Measurements from ENCODE around the gene MYZAP. TPM values are rescaled to one million over a fixed set of nuclear protein-coding genes. Genes with fewer than 3 reads are reported as not detected.
"Not testable (repeated sequence)": the region's sequence is repeated elsewhere in the genome, so short reads cannot be mapped to it uniquely, and the experiment has no call there.

MYZAP gene
- total and polyA plus RNA-seq, 9 of the 15 experiments (the other 6 are each of a cell fraction or from before 2014, with no cell fraction given), result 0.03 TPM; not detected in 8

- TF ChIP-seq TFAP4 (CRISPR knock-in tag; IDR thresholded peaks at IDR 0.05; ENCODE audit: borderline replicate concordance) (no peak), ZNF232 (CRISPR knock-in tag; IDR thresholded peaks at IDR 0.05) (no peak), THRAP3 (IDR thresholded peaks at IDR 0.05; ENCODE audit: borderline replicate concordance) (no peak)
Measured at GRCh38 chr15:57611938-57612337, 20.2 kb downstream of the MYZAP start (continued).

DNA sequence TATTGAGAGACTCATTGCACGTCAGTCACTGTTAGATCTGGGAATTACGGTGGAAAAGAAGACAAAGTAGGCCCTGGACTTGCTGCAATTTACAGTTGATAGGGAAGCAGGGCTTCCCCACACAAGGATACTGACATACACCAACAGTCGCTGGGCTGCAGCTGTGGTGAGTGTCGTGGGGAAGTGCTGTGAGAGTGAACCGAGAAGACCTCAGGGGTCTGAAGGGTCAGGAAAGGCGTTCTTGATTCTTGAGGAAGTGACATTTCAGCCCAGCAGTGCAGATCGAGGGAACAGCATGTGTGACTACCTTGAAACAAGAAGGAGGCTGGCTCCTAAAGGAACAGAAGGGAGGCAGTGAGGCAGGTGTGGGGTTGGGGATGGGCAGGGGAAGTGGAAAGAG, 22.5 kb downstream of the MYZAP start:
- Histone ChIP-seq H3K4me1 (replicated peaks in 1 of 2; ENCODE audit: control insufficient read depth in 2 of 2, insufficient read depth in 2 of 2, low read length in 2 of 2) (no peaks in the 10 kb centered on the region), H3K79me2 (ENCODE audit: control insufficient read depth, insufficient read depth, low read length) (no peaks in the 10 kb centered on the region), H3K4me2 (ENCODE audit: insufficient read depth, low read length) (no peak overlapping the region), H3K9ac (ENCODE audit: insufficient read depth in 1 of 2, low read depth in 2 of 2, low read length in 2 of 2) (no peak overlapping the region), H3K27me3 (ENCODE audit: control insufficient read depth in 2 of 2, insufficient read depth in 2 of 2, low read length in 2 of 2) (peaks cover 13 to 30% of the 10 kb centered on the region in 2 experiments; a peak in 4 of 5 replicates), H4K20me1 (replicated peaks; ENCODE audit: control insufficient read depth, insufficient read depth, low read length) (no peaks in the 10 kb centered on the region), H3K4me3 (no peak overlapping the region), H3K36me3 (ENCODE audit: control insufficient read depth, insufficient read depth, low read length) (no peaks in the 10 kb centered on the region), H3K9me1 (ENCODE audit: control insufficient read depth, insufficient read depth, low read length) (no peaks in the 10 kb centered on the region), H3K9me3 (replicated peaks; ENCODE audit: control insufficient read depth, insufficient read depth, low read depth, low read length) (no peaks in the 10 kb centered on the region), H3K27ac (ENCODE audit: extremely low read depth, low read depth, low read length) (no peak overlapping the region), H2AFZ (ENCODE audit: low read depth, low read length) (no peak overlapping the region)
- ChIA-PET POLR2A (no interaction called here), CTCF (ENCODE audit: low intra/inter-chr PET ratio) (no interaction called here)
- no peak for FAIRE-seq
- intact Hi-C loops (cut with micrococcal nuclease) (loop anchor here (5.0 kb wide), 1 partner anchor 52 kb away; no protein-coding TSS in a partner anchor), in situ Hi-C loops (cut with MboI) (no loop called here)
- no TSS peak for BruUV-seq (replicated peaks)
- WGBS (ENCODE audit: insufficient coverage, low coverage, missing lambda C conversion rate), result 0% methylated on average over 7 of the region's 7 CpGs
- ATAC-seq, result no peak
- TF ChIP-seq ZNF695 (CRISPR knock-in tag; IDR thresholded peaks at IDR 0.05), result no peak
- no peak for TF ChIP-seq RFX1 (IDR thresholded peaks at IDR 0.05)
- TF ChIP-seq ZNF780A (CRISPR knock-in tag; IDR thresholded peaks at IDR 0.05), result no peak
- no peak for TF ChIP-seq PHF8 (IDR thresholded peaks at IDR 0.05; ENCODE audit: borderline replicate concordance, low read length)
- no peak for TF ChIP-seq RBM22 (IDR thresholded peaks at IDR 0.05; ENCODE audit: low read depth, low read length, poor library complexity, severe bottlenecking)
- DNase-seq (ENCODE audit: extremely low read depth in 1 of 4, low spot score in 3 of 4), result no peak

DNA sequence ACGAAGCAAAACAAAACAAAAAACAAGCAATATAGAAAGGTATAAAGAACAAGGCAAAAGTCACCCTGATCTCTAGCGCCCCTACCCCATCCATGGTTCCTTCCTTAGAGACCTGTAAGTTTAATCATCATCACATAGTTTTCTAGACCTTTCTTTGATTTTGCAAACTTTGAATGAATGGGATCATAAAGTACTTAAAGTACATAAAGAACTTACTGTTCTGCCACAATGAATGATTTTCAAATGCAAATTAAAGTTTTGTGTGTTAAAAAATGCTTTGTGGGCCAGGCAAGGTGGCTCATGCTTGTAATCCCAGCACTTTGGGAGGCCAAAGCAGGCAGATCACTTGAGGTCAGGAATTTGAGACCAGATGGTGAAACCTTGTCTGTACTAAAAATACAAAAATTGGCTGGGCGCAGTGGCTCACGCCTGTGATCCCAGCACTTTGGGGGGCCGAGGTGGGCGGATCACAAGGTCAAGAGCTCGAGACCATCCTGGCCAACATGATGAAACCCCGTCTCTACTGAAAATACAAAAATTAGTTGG, 24.3 kb downstream of the MYZAP start:
- 2% methylated on average over 8 of the region's 8 CpGs for WGBS (ENCODE audit: insufficient coverage, low coverage, missing lambda C conversion rate)
- BruUV-seq (replicated peaks); FAIRE-seq: not testable (repeated sequence)

More for the DNA sequence above, 24.3 kb downstream of the MYZAP start:
- H3K4me1 ChIP-seq (replicated peaks in 1 of 2; ENCODE audit: control insufficient read depth in 2 of 2, insufficient read depth in 2 of 2, low read length in 2 of 2); H3K9me3 ChIP-seq (replicated peaks; ENCODE audit: control insufficient read depth, insufficient read depth, low read depth, low read length); H3K36me3 ChIP-seq (ENCODE audit: control insufficient read depth, insufficient read depth, low read length); CTCF ChIA-PET (ENCODE audit: low intra/inter-chr PET ratio); DNase-seq (ENCODE audit: extremely low read depth in 1 of 4, low spot score in 3 of 4); H3K4me3 ChIP-seq; H2AFZ ChIP-seq (ENCODE audit: low read depth, low read length); H3K9ac ChIP-seq (ENCODE audit: insufficient read depth in 1 of 2, low read depth in 2 of 2, low read length in 2 of 2); H3K4me2 ChIP-seq (ENCODE audit: insufficient read depth, low read length); intact Hi-C loops (cut with micrococcal nuclease); ATAC-seq; H3K79me2 ChIP-seq (ENCODE audit: control insufficient read depth, insufficient read depth, low read length); H4K20me1 ChIP-seq (replicated peaks; ENCODE audit: control insufficient read depth, insufficient read depth, low read length); H3K9me1 ChIP-seq (ENCODE audit: control insufficient read depth, insufficient read depth, low read length); in situ Hi-C loops (cut with MboI); H3K27ac ChIP-seq (ENCODE audit: extremely low read depth, low read depth, low read length): not testable (repeated sequence)
- H3K27me3 ChIP-seq (ENCODE audit: control insufficient read depth in 2 of 2, insufficient read depth in 2 of 2, low read length in 2 of 2), result peaks cover 8 to 20% of the 10 kb centered on the region in 2 experiments; a peak in 4 of 5 replicates
- POLR2A ChIA-PET, result interaction anchor here (0.6 kb wide), 1 partner anchor 10 kb away, joined by 3 read pairs; no protein-coding TSS in a partner anchor
